HEK293T (cell line): Measurements from ENCODE around the gene JCAD.
"Not testable (repeated sequence)": the region's sequence is repeated elsewhere in the genome, so short reads cannot be mapped to it uniquely, and the experiment has no call there.

ENCODE experiments used
- CTCF ChIA-PET: fragments of 350-600 bp; formaldehyde crosslinking; extraction: SDS; loops from one replicate; lab custom pipeline; 2021; ENCODE audit warnings: antibody characterized with exemption, inconsistent platforms; lab: Yijun Ruan, JAX
- POLR2A ChIA-PET: fragments of 350-600 bp; formaldehyde crosslinking; extraction: SDS; loops from one replicate; lab custom pipeline; 2020; ENCODE audit warnings: antibody characterized with exemption, inconsistent platforms; lab: Yijun Ruan, JAX
- DNase-seq: peaks from one replicate; pipeline ENCODE4 v3.0.0; 2012; ENCODE audit warnings: mixed read lengths; ENCODE audit errors: extremely low spot score
- ARNT ChIP-seq: fragments of 450-650 bp; IDR thresholded peaks from 2 replicates; pipeline ENCODE4 v1.6.1; 2017; ENCODE audit warnings: mild to moderate bottlenecking
- BHLHE40 ChIP-seq: fragments of 450-650 bp; IDR thresholded peaks from 2 replicates; pipeline ENCODE4 v1.6.1; 2016; ENCODE audit warnings: mild to moderate bottlenecking, moderate library complexity, borderline replicate concordance
- CTBP1 ChIP-seq: fragments of 450-650 bp; IDR thresholded peaks from 2 replicates; pipeline ENCODE4 v1.6.1; 2016; ENCODE audit warnings: borderline replicate concordance
- ELF4 ChIP-seq: fragments of 450-650 bp; IDR thresholded peaks from 2 replicates; pipeline ENCODE4 v1.6.1; 2017; ENCODE audit warnings: antibody characterized with exemption
- FOXA1 ChIP-seq: fragments of 450-650 bp; IDR thresholded peaks from 2 replicates; pipeline ENCODE4 v1.6.1; 2016; ENCODE audit warnings: mild to moderate bottlenecking
- FOXK2 ChIP-seq: fragments of 450-650 bp; IDR thresholded peaks from 2 replicates; pipeline ENCODE4 v1.6.1; 2016; ENCODE audit warnings: mild to moderate bottlenecking
- FOXM1 ChIP-seq: fragments of 450-650 bp; IDR thresholded peaks from 2 replicates; pipeline ENCODE4 v1.6.1; 2017; ENCODE audit warnings: mild to moderate bottlenecking, borderline replicate concordance
- HDGF ChIP-seq: fragments of 450-650 bp; IDR thresholded peaks from 2 replicates; pipeline ENCODE4 v1.6.1; 2017; ENCODE audit warnings: antibody characterized with exemption, borderline replicate concordance
- L3MBTL2 ChIP-seq: fragments of 450-650 bp; conservative IDR thresholded peaks from 2 replicates; pipeline ENCODE4 v1.6.1; 2016; ENCODE audit warnings: mild to moderate bottlenecking
- LEF1 ChIP-seq: fragments of 450-650 bp; IDR thresholded peaks from 2 replicates; pipeline ENCODE4 v1.6.1; 2017; ENCODE audit warnings: mild to moderate bottlenecking, borderline replicate concordance
- NFRKB ChIP-seq: fragments of 450-650 bp; IDR thresholded peaks from 2 replicates; pipeline ENCODE4 v1.6.1; 2016; ENCODE audit warnings: mild to moderate bottlenecking, moderate library complexity
- SP1 ChIP-seq: fragments of 450-650 bp; IDR thresholded peaks from 2 replicates; pipeline ENCODE4 v1.6.1; 2017
- SUZ12 ChIP-seq: fragments of 450-650 bp; IDR thresholded peaks from 2 replicates; pipeline ENCODE4 v1.6.1; 2016; ENCODE audit warnings: mild to moderate bottlenecking
- TARDBP ChIP-seq: fragments of 450-650 bp; IDR thresholded peaks from 2 replicates; pipeline ENCODE4 v1.6.1; 2016
- ZNF384 ChIP-seq: fragments of 450-650 bp; IDR thresholded peaks from 2 replicates; pipeline ENCODE4 v1.6.1; 2016
- TF ChIP-seq, protein P1 (sequence below): fragments of 450-650 bp; IDR thresholded peaks from 2 replicates; pipeline ENCODE4 v1.6.1; 2016

The JCAD gene

GRCh38 chr10:30028006-30028737 lies 31.2 kb downstream of the JCAD start:
- TF ChIP-seq LEF1 (no peak), FOXA1 (no peak), ZNF384 (no peak), FOXM1 (no peak), SP1 (no peak), CTBP1 (no peak), NFRKB (no peak), TARDBP (no peak), FOXK2 (no peak), L3MBTL2 (no peak), BHLHE40 (no peak), ARNT (no peak), ELF4 (no peak), SUZ12 (no peak), HDGF (no peak)
- TF ChIP-seq, protein P1, sequence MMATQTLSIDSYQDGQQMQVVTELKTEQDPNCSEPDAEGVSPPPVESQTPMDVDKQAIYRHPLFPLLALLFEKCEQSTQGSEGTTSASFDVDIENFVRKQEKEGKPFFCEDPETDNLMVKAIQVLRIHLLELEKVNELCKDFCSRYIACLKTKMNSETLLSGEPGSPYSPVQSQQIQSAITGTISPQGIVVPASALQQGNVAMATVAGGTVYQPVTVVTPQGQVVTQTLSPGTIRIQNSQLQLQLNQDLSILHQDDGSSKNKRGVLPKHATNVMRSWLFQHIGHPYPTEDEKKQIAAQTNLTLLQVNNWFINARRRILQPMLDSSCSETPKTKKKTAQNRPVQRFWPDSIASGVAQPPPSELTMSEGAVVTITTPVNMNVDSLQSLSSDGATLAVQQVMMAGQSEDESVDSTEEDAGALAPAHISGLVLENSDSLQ, result no peak
- POLR2A ChIA-PET, result no interaction called here
- DNase-seq, result no peak
- CTCF ChIA-PET, result no interaction called here

DNA sequence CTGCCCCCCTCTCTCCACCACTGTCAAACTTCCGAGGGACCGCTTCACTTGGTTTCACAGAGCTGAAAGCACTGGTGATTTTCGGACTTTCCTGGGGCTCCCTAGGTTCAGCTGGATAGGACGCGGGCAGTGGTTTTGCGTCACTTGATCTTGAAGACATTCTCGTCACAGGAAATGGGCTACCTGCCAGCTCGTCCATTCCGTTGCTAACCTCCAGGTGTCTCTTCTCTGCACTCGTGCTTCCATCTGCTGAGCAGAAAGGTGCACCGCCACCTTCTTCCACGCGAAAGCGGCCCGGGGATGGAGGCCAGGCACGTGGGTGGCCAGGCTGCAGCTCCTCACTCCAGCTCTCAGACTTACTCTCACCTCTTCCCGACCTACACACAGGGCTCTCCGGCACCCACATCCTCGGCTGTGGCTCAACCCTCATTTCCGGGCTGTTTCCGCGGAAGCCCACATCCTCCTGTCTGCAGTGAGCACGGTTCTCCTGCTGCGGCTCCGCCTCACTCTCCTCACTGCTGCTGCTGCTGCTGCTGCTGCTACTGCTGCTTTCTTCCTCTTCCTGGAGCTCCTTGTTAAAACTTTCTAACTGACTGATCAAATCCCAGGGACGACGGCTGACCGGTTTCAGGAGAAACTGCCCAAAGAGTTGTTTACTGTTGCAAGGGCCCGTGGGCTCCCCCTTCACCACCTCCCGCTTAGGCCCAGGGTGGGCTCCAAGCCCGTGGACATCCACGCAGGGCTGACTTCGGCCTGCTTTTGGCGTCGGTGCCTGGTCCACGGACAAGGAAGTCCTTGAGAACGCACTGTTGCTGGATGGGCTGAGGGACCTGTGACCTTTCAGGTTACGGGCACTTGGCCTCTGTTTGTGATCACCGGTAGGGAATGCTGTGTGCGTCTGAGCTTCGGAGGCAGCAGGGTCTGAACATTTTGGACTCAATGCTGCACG lies 32.1 kb downstream of the JCAD start:
- CTCF ChIA-PET, result no interaction called here
- no peak for DNase-seq
- TF ChIP-seq, protein P1, result no peak
- TF ChIP-seq ELF4 (no peak), ZNF384 (no peak), NFRKB (no peak), ARNT (no peak), FOXA1 (no peak), LEF1 (no peak), BHLHE40 (no peak), SP1 (no peak)
- POLR2A ChIA-PET, result no interaction called here

DNA sequence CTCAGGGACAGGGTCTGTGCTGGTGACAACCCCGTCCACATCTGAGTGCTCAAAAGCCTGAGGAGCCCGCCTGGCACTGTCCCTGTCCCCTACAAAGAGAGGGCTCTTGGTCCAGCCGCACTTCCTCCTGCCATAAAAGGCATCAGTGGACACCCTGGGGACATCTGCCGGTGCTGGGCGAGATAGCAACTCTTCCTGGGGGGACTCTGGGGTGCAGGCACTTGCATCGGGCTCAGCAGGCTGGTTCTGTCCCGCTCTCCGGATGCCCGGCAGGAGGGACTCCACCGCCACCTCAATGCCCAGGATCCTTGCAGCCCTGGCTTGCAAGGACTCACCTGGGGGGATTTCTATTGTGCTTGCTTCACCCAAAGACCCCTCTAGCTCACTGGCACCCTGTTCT lies 32.8 kb downstream of the JCAD start:
- DNase-seq, result no peak
- ChIA-PET POLR2A (no interaction called here), CTCF (no interaction called here)
- TF ChIP-seq FOXA1, result no peak
- TF ChIP-seq BHLHE40, result no peak
- TF ChIP-seq HDGF, result no peak
- no peak for TF ChIP-seq LEF1
- no peak for TF ChIP-seq SP1
- no peak for TF ChIP-seq CTBP1
- no peak for TF ChIP-seq ARNT
- TF ChIP-seq ZNF384, result no peak
- no peak for TF ChIP-seq ELF4
- TF ChIP-seq FOXM1, result no peak
- TF ChIP-seq FOXK2, result no peak
- no peak for TF ChIP-seq NFRKB
- no peak for TF ChIP-seq SUZ12
- TF ChIP-seq TARDBP, result no peak

DNA sequence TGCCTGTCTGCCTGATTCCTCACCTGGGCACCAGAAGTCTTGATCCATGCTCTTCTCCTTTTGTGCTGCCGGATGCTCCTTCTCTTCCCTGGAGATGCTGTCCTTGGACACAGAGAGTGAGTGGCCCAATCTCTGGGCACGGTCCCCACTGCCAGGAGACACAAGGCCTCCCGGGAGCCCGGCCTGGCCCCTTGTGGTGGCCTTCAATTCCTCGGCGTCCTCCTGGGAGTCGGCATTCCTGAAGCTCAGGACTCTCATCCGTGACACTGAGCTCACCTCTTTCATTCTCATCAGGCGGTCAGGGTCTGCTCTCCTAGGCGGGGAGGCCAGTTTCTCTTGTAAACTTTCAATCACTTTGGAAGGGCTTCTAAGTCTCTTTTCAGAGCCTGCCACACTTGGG lies 33.3 kb downstream of the JCAD start:
- TF ChIP-seq BHLHE40, result no peak
- no peak for TF ChIP-seq L3MBTL2
- no peak for TF ChIP-seq FOXA1
- no peak for TF ChIP-seq LEF1
- no peak for TF ChIP-seq SUZ12
- TF ChIP-seq ARNT, result no peak
- no peak for TF ChIP-seq HDGF
- no peak for TF ChIP-seq NFRKB
- no peak for TF ChIP-seq FOXM1
- ChIA-PET CTCF (no interaction called here), POLR2A (no interaction called here)
- no peak for DNase-seq

GRCh38 chr10:30025428-30025827 lies 34.0 kb downstream of the JCAD start:
- CTCF ChIA-PET, DNase-seq: not testable (repeated sequence)
- POLR2A ChIA-PET, result interaction anchor here (0.6 kb wide), 1 partner anchor 64 kb away, joined by 3 read pairs; no protein-coding TSS in a partner anchor

GRCh38 chr10:30022590-30022989 lies 36.8 kb downstream of the JCAD start:
- no peak for DNase-seq
- ChIA-PET POLR2A (no interaction called here), CTCF (no interaction called here)
- TF ChIP-seq ELF4 (no peak), FOXA1 (no peak), TARDBP (no peak), ARNT (no peak), ZNF384 (no peak), HDGF (no peak), SP1 (no peak)
- TF ChIP-seq, protein P1, result no peak
